H1 (cell line): ENCODE measurements around the gene SLC26A1. TPM values are rescaled to one million over a fixed set of nuclear protein-coding genes. Genes with fewer than 3 reads are reported as not detected.

Experiments
- CEBPB ChIP-seq: IDR thresholded peaks from 2 replicates; pipeline ENCODE4 v1.6.1; 2012; ENCODE audit warnings: low read depth, low read length
- EP300 ChIP-seq, 2 experiments: IDR thresholded peaks; 1 replicate in 1 of 2; 2 replicates in 1 of 2; pipeline ENCODE4 v1.6.1; 2011 to 2012; ENCODE audit warnings: low read depth in 2 of 2, low read length in 2 of 2, mild to moderate bottlenecking in 2 of 2, borderline replicate concordance in 1 of 2, inconsistent platforms in 1 of 2, moderate library complexity in 1 of 2
- POLR2A ChIP-seq, 2 experiments: IDR thresholded peaks; 1 replicate in 1 of 2; 2 replicates in 1 of 2; pipeline ENCODE4 v1.6.1; 2011; ENCODE audit warnings: low read depth in 2 of 2, low read length in 2 of 2, mild to moderate bottlenecking in 2 of 2; ENCODE audit errors: control extremely low read depth in 1 of 2
- RBBP5 ChIP-seq: IDR thresholded peaks from 2 replicates; pipeline ENCODE4 v1.7.1; 2012; ENCODE audit warnings: low read depth, mild to moderate bottlenecking, inconsistent platforms, low read length, moderate library complexity, borderline replicate concordance
- RNF2 ChIP-seq: fragments of 200-900, 300-1000 bp; sonication (generic); IDR thresholded peaks from 2 replicates; pipeline ENCODE4 v1.7.1; 2016; ENCODE audit warnings: borderline replicate concordance, low read depth, mild to moderate bottlenecking, antibody characterized with exemption, low read length; ENCODE audit not compliant: poor library complexity, severe bottlenecking; ENCODE audit errors: missing control alignments
- SP1 ChIP-seq: IDR thresholded peaks from 2 replicates; pipeline ENCODE4 v1.6.1; 2011; ENCODE audit warnings: low read depth, low read length
- SP2 ChIP-seq: IDR thresholded peaks from 2 replicates; pipeline ENCODE4 v1.6.1; 2012; ENCODE audit warnings: mild to moderate bottlenecking, low read length, inconsistent platforms
- TCF12 ChIP-seq: IDR thresholded peaks from 2 replicates; pipeline ENCODE4 v1.6.1; 2011; ENCODE audit warnings: low read depth, mild to moderate bottlenecking, low read length
- polyA plus RNA-seq, 7 experiments: library from polyadenylated mRNA; depleted of rRNA in 3 of 7; stranded (reverse) in 5 of 7; unstranded in 2 of 7; fragments of >200 nt in 5 of 7; fragments of 200-250 nt in 2 of 7; gene quantifications; 1 replicate in 5 of 7; 2 replicates in 1 of 7; 4 replicates in 1 of 7; pipeline versions ENCODE4 v1.2.1 to v1.2.3, GENCODE V29; 2011 to 2013; ENCODE audit warnings: missing spikeins in 2 of 7, mixed read lengths in 2 of 7
- total RNA-seq: library from RNA; stranded (reverse); fragmentation: NEBNext Ultra II Directional; extraction: Animal tissue kit (Norgen Biotek cat#: 25700); gene quantifications from 2 replicates; pipeline ENCODE4 v1.2.1, GENCODE V29; 2021
- TF ChIP-seq, protein P1 (sequence below), 3 experiments: IDR thresholded peaks; 1 replicate in 2 of 3; 2 replicates in 1 of 3; pipeline versions ENCODE4 v1.5.1 to v1.6.1; 2011; ENCODE audit warnings: low read length in 3 of 3, mild to moderate bottlenecking in 3 of 3, inconsistent platforms in 2 of 3, low read depth in 1 of 3, moderate library complexity in 1 of 3; ENCODE audit not compliant: insufficient read depth in 1 of 3; ENCODE audit errors: control extremely low read depth in 1 of 3

The SLC26A1 gene
- total and polyA plus RNA-seq, 2 of the 8 experiments (the other 6 are each of a cell fraction or from before 2014, with no cell fraction given): 0.11 TPM; not detected in 1

DNA sequence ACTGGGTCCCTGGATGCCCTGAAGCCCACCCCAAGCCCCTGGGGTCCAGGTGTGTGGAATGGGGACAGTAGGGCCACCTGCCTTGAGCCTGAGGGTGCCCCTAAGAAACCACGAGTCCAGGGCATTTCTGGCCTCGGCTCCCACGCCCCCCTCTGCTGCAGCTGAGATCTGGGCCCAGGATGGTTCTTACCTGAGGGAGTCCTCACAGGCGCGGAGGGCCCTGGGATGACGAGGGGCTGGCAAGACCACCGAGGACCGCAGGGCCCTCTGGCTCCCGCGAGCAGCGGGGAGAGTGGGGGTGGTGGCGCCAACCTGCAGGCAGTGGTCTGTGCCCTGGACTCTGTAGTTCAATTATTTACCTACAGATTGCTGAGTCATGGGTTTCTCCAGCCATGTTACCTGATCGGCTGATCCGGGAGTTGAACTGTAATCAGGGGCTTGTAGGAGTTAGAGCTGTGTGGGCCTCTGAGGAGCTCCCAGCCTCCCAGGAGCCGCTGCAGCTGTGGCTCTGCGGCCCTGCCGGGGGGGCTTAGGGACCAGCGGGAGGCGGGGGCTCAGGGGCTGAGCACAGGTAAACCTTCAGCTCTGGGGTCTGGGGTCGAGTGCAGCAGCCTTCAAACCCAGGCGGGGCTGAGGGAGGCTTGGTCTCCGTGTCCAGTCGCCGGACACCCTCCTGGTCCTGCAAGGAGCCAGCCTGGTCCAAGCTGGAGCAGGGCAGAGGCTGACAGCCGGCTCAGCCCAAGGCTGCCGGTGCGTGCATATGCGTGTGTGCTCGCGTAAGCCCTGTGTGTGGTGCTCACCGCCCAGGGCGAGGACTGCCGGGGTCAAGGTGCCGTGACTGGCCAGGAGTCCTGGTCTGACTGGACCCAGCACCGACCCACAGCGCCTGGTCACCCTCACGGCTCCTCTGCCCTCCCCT is at the start of gene SLC26A1 (continued):
- TF ChIP-seq EP300 (IDR thresholded peaks at IDR 0.05; ENCODE audit: borderline replicate concordance in 1 of 2, low read depth in 2 of 2, low read length in 2 of 2): no peak
- no peak for TF ChIP-seq SP1
- no peak for TF ChIP-seq TCF12
- TF ChIP-seq RBBP5: no peak
- TF ChIP-seq, protein P1, sequence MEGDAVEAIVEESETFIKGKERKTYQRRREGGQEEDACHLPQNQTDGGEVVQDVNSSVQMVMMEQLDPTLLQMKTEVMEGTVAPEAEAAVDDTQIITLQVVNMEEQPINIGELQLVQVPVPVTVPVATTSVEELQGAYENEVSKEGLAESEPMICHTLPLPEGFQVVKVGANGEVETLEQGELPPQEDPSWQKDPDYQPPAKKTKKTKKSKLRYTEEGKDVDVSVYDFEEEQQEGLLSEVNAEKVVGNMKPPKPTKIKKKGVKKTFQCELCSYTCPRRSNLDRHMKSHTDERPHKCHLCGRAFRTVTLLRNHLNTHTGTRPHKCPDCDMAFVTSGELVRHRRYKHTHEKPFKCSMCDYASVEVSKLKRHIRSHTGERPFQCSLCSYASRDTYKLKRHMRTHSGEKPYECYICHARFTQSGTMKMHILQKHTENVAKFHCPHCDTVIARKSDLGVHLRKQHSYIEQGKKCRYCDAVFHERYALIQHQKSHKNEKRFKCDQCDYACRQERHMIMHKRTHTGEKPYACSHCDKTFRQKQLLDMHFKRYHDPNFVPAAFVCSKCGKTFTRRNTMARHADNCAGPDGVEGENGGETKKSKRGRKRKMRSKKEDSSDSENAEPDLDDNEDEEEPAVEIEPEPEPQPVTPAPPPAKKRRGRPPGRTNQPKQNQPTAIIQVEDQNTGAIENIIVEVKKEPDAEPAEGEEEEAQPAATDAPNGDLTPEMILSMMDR (IDR thresholded peaks at IDR 0.05; ENCODE audit: control extremely low read depth in 1 of 3, insufficient read depth in 1 of 3, low read depth in 1 of 3, low read length in 3 of 3): no peak
- TF ChIP-seq POLR2A (IDR thresholded peaks at IDR 0.05; ENCODE audit: control extremely low read depth in 1 of 2, low read depth in 2 of 2, low read length in 2 of 2): no peak
- TF ChIP-seq SP2: no peak
- TF ChIP-seq RNF2: no peak
- no peak for TF ChIP-seq CEBPB
